HG03060 (cell line): Measurements from ENCODE around the gene CARM1.
"Not testable (repeated sequence)": the region's sequence is repeated elsewhere in the genome, so short reads cannot be mapped to it uniquely, and the experiment has no call there.

Experiments used
- ATAC-seq: cut with Tn5 transposase; IDR thresholded peaks from one replicate; pipeline ENCODE4 v1.9.1; 2021; ENCODE audit warnings: low read depth, moderate number of reproducible peaks; ENCODE audit not compliant: unreplicated experiment

CARM1 gene

DNA sequence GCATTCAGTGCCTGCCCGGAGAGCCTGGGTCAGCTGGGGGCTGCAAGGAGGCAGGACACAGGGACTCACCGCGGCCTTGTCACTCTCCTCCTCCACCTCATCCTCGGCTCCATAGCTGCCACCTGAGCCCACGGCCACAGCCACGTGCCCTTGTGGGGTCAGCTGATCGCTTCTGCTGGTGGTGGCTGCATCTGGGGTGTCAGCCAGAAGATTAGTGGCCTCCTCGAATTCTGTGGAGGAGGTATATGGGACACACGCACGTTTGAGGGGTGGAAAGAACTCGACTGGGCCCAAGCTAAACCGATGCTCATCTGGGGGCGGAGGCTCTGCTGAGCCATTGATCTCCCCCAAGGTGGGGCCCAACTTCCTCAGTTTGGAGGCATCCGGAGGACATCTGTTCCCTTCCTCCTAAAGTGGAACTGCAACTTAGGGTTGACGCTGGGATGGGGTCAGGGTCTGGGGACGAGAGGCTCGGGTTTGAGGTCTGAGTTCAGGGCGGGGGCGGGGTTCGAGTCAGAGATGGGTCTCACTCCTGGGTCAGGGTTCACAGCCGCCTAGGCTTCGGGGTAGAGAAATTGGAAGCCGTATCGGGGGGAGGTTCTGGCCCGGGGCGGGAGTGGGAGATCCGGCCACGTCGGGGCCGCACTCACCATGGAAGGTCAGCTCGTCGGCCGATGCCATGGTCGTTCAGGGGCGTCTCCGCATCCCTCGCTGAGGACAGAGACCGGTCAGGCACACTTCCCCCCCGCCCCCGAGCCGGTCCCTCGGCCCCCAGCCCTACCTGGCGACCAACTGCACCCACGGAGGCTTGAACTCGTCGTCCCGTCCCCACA lies 56.6 kb downstream of the CARM1 start:
- ATAC-seq, result no peak

DNA sequence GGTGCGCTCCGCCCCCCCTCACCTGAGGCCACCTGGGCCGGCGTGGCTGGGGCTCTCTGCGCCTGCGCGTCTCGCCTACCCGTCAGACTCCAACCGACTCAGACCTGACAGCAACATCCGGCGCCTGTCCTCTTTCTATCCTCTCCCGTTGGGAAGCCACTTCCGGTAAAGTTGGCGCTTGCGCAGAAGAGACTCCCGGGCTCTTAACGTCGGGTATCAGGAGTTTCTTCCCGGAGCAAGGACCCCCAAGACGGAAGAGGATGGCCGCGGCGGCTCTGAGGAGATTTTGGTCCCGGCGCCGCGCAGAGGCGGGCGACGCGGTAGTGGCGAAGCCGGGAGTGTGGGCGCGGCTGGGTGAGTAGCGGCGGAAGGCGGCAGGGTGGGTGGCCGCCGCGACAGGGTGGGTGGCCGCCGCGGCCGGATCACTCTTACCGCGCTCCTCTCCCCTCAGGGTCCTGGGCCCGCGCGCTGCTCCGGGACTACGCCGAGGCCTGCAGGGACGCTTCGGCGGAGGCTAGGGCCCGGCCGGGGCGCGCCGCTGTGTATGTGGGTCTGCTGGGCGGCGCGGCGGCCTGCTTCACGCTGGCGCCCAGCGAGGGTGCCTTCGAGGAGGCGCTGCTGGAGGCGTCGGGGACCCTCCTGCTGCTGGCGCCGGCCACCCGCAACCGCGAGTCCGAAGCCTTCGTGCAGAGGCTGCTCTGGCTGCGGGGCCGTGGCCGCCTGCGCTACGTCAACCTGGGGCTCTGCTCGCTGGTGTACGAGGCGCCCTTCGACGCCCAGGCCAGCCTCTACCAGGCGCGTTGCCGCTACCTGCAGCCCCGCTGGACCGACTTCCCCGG lies 57.4 kb downstream of the CARM1 start, which contains the start of the genes TIMM29 and YIPF2:
TSS of gene TIMM29 (plus strand) at position 249 of the 839 bp plus-strand sequence. CDS start at position 261, 12 bp downstream.
TSS of gene YIPF2 (minus strand) at position 77 of the 839 bp plus-strand sequence. CDS start 229 bp downstream, outside the sequence.
- peak; percentile 75 for ATAC-seq

DNA sequence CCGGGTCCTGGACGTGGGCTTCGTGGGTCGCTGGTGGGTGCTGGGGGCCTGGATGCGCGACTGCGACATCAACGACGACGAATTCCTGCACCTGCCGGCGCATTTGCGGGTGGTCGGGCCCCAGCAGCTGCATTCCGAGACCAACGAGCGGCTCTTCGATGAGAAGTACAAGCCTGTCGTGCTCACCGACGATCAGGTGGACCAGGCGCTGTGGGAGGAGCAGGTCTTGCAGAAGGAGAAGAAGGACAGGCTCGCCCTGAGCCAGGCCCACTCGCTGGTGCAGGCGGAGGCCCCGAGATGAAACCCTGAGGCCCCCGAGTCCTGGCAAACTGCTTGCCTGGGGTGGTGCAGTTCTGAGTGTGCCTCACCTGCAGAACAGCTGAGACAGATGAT lies 58.0 kb downstream of the CARM1 start:
- no peak for ATAC-seq

DNA sequence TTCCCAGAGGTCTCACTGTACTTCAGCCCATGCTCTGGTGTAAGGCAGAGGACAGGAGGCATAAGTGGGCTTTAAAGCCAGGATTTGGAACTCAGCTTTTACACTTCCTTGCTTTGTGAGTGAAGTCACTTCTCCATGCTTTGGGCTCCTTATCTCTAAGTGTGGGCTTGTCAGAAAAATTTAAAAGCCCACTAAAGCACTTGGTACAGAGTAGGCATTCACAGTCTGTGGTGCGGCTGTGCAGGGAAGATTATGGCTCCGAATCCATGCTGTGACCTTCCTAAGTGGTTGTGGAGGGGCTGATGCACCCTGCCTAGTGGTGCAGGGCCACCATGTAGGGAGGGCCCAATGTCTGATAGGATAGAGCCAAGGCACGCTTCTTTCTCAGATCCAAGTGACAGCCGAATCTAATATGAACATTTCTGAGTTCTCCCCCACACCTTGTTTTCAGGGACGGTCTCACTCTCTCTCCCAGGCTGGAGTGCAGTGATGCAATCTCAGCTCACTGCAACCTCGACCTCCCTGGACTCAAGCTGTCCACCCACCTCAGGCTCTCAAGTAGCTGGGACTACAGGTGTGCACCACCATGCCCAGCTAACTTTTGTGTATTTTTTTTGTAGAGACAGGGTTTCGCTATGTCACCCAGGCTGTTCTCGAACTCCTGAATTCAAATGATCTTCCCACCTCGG lies 64.2 kb downstream of the CARM1 start:
- ATAC-seq, result no peak

DNA sequence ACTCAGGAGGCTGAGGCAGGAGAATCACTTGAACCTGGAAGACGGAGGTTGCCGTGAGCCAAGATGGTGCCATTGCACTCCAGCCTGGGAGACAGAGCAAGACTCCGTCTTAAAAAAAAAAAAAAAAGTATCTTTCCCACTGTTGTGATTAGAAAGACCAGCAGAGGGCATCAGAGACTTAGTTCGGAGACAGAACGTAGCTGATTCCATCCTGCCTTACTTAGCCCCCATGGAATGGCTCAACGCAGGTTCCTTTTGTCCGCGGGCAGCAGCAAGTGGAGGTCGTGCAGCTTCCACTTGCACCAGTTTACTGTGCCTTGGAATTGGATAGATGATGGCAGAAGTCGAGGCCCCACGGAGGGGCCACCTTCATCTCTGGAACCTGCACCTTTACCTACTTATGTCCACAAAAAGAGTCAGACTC lies 65.3 kb downstream of the CARM1 start:
- ATAC-seq, result no peak

DNA sequence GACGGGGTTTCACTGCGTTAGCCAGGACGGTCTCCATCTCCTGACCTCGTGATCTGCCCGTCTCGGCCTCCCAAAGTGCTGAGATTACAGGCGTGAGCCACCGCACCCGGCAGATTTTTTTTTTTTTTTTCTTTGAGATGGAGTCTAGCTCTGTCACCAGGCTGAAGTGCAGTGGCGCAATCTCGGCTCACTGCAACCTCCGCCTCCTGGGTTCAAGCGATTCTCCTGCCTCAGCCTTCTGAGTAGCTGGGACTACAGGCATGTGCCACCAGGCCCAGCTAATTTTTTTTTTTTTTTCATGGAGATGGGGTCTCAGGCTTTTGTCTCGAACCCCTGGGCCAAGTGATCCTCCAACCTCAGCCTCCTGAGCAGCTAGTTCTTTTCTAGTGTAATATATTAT lies 70.3 kb downstream of the CARM1 start:
- not testable (repeated sequence) for ATAC-seq

DNA sequence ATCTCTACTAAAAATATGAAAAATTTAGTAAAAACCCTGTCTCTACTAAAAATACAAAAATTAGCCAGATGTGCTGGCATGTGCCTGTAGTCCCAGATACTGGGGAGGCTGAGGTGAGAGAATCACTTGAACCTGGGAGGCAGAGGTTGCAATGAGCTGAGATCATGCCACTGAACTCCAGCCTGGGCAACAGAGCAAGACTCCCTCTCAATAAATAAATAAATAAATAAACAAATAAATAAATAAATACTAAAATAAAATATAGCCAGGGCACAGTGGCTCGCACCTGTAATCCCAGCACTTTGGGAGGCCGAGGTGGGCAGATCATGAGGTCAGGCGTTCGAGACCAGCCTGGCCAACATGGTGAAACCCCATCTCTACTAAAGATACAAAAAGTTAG lies 72.1 kb downstream of the CARM1 start:
- not testable (repeated sequence) for ATAC-seq

DNA sequence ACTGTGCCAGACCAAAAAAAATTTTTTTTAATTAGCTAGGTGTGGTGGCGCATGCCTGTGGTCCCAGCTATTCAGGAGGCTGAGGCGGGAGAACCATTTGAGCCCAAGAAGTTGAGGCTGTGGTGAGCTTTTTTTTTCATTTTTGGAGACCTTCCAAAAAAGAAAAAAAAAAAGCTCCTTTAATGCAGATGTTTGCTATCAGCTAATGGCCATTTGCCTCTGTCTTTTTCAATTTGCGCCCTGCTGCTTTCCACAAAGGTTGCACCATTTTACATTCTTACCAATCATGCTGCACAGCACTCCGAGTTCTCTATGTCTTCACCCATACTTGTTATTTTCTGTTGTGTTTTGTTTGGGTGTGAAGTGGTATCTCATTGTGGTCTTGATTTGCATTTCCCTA lies 73.9 kb downstream of the CARM1 start:
- no peak for ATAC-seq

DNA sequence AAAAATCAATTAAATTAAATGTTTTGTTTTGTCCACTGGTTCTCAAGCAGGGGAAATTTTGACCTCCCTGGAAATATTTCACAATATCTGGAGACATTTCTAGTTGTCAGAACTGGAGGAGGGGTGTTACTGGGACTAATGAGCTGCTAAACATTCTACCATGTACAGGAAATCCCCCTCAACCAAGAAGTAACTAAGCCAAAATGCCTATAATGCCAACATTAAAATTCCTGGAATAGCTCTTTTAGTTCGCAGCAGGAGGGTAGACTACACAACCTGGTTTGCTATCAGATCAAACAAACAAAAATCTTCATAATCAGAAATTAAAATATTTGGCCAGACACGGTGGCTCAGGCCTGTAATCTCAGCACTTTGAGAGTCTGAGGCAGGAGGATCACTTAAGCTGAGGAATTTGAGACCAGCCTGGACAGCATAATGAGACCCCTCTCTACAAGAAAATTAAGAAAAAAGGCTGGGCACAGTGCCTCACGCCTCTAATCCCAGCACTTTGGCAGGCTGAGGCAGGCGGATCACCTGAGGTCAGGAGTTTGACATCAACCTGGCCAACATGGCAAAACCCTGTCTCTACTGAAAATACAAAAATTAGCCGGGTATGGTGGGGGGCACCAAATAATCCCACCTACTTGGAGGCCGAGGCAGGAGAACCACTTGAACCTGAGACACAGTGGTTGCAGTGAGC lies 75.8 kb downstream of the CARM1 start:
- no peak for ATAC-seq

DNA sequence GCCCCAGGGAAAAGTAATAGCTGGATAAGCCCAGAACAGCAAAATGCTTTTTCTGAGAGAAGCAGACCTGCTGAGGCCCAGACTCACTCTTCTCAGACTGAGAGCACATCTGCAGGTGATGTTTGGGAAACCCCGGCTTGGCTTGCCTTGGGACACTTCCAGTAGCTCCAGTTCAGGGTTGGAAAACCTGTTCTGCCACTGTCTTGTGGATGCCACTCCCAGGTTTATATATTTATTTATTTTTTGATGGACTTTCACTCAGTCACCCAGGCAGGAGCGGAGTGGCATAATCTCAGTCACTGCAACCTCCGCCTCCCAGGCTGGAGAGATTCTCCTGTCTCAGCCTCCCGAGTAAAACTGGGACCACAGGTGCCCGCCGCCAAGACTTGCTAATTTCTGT lies 81.5 kb downstream of the CARM1 start:
- no peak for ATAC-seq

DNA sequence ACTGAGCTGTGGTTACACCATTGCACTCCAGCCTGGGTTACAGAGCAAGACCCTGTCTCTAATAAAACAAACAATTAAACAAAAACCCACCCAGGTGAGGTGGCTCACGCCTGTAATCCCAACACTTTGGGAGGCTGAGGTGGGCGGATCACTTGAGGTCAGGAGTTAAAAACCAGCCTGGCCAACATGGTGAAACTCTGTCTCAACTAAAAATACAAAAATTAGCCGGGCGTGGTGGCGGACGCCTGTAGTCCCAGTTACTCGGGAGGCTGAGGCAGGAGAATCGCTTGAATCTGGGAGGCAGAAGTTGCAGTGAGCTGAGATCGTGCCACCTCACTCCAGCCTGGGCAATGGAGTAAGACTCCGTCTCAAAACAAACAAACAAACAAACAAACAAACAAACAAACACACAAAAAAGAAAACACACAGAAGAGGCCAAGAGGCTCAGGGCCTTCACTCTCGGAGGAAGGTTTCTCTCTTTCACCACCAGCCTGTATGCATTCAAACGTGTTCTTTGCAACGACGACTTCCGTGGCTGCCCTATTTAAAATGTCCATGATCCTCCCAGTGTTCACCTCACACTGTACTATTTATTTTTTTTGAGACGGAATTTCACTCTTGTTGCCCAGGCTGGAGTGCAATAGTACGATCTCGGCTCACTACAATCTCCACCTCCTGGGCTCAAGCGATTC lies 88.1 kb downstream of the CARM1 start:
- ATAC-seq, result not testable (repeated sequence)

DNA sequence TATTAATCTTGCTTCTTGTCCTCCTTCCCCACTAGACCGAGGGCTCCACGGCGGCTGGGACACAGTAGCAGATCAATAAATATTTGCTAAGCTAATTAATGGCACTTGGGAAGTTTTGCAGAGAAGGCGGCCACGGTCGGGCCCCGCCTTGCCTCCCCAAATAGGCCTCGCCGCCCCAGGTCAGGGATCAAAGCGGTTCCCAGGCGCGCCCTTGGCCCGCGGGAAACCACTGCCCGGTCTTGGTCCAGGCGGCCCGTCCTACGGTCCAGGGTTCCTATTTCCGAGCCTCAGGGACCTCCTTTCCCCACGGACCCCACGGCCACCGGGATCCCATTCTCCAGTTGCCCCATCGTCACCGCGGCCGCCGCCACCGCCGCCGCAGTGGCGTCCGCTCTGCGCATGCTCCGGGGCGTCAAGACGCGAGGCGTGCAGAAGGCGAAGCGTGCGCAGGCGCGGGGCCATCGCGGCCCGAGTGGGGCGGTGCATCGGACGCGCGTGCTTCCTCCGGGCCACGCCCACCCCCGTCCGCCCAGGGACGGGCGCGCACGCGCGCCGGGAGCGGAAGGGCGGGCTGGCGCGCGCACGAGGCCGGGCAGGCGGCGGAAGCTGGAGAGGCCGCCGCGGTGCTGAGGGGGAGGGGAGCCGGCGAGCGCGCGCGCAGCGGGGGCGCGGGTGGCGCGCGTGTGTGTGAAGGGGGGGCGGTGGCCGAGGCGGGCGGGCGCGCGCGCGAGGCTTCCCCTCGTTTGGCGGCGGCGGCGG lies 89.1 kb downstream of the CARM1 start, which contains the start of gene SMARCA4:
TSS of gene SMARCA4 (plus strand) at position 717 of the 759 bp plus-strand sequence. CDS start 23,122 bp downstream, outside the sequence.
- ATAC-seq, result no peak

DNA sequence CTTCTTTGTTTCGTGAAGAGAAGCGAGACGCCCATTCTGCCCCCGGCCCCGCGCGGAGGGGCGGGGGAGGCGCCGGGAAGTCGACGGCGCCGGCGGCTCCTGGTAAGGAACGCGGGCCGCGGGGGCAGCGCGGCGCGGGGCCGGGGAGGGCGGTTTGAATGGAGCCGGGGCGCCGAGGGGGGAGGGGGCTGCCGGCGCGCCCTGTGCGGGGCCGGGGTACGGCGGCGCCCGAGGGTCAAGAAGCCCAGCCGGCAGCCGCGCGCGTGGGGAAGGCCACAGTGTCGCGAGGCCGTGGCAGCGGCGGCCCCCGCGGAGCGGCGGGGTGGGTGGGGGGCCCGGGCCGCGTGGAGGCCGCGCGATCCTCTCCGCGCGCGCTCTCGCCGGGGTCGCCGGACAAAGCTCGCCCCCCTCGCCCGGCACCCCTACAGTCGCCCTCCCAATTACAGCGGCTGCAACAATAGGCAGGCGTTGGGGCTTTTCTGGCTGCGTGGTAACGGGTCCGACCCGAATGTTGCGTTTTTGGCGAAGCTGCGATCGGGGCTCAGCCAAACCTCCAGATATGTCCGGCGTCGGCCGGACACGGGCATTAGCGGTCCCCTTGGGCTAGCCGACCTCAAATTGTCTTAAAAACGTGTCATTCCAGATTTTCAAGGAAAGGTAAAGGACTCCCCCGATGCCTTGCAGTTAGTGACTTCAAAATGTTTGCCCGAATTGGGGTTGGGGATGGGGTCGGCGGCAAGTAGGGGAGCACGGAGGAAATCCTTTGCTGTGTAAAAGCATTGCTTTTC lies 89.9 kb downstream of the CARM1 start:
- ATAC-seq, result no peak

DNA sequence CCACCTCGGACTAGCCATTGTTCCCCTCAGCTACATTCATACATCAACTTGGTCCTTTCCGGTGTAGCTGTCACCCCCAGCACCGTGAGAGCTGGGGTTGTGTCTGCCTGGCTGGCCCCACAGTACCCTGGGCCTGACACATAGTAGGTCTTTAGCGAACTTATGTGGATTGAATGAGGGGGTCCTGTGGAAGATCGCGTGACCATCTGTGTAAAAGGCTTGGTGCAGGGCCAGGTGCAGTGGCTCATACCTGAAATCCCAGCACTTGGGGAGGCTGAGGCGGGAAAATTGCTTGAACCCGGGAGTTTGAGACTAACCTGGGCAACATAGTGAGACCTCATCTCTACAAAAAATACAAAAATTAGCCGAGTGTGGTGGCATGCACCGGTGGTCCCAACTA lies 91.5 kb downstream of the CARM1 start:
- no peak for ATAC-seq

DNA sequence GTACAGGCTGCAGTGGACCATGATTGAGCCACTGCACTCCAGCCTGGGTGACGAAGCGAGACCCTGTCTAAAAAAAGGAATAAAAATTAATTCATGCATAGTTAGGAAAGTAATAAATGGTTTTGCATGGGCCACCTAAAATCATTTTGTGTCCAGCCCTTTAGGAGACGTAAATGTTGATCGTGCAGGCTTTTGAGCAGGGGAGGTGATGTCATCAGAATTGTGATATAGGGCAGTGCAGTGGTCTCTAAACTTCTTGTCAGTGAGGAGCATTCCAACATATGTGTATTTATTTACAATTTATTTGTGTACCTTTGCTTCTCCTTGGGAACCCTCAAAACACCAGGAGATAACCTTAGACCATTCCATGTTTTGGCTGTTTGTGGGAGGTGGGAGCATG lies 92.5 kb downstream of the CARM1 start:
- ATAC-seq, result no peak

DNA sequence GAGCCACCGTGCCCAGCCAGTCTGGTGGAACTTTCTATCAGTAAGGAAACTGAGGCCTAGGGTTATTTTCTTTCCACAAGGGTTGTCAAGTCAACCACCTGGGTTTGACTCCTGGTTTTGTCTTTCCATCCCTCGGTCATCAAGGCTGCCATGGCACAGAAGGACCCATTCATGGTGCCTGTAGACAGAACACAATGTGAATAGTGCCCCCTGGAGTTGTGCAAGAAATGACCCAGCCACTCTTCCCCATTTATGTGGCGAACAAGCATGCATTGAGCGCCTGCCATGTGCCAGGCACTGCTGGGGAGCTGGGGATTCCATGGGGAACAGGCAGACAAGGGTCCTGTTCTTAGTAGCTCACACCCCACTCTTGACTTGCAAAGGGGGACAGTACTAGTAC lies 93.5 kb downstream of the CARM1 start:
- no peak for ATAC-seq

DNA sequence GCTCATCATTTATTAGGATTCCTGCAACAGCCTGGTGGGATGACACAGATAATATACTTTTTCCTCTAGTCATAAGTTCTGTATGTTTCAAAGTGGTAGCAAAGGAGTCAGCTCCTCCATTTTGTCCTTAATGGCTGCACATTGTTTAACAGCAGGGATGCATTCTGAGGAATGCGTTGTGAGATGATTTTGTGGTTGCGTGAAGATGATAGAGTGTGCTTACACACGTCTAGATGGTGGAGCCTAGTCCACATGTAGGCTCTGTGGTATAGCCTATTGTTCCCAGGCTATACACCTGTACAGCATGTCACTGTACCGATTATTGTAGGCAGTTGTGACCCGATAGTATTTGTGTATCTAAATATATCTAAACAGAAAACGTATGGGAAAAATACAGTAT lies 94.0 kb downstream of the CARM1 start:
- ATAC-seq, result no peak

DNA sequence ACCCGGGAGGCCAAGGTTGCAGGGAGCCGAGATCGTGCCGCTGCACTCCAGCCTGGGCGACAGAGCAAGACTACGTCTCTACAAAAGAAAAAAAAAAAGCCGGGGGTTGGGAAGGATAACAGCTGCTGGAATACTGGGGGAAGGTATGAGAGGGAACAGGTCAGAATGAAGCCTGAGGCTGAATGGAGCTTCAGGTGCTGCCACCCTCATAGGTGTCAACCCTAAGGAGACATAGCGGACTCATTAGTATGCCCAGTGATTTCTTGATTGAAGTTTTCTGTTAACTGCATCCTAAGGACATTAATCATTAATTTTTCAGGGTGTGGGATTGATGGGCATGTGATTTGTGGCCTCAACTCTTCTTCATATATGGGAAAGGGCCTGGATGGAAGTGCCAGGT lies 95.5 kb downstream of the CARM1 start:
- no peak for ATAC-seq
